Endothelial cell (in vitro differentiated cells): ENCODE data around the gene TRABD2A. TPM values are rescaled to one million over a fixed set of nuclear protein-coding genes. Genes with fewer than 3 reads are reported as not detected.
"Not testable (repeated sequence)": the region's sequence is repeated elsewhere in the genome, so short reads cannot be mapped to it uniquely, and the experiment has no call there.

ENCODE experiments used
- DNase-seq: peaks from one replicate; pipeline ENCODE4 v3.0.0; 2021; ENCODE audit warnings: low spot score
- H3K27ac Mint-ChIP-seq: one replicate; pipeline ENCODE4 v1.8.0; 2021; ENCODE audit warnings: mixed read lengths, inconsistent platforms; ENCODE audit not compliant: unreplicated experiment
- H3K27me3 Mint-ChIP-seq: one replicate; pipeline ENCODE4 v1.8.0; 2021; ENCODE audit warnings: mild to moderate bottlenecking, moderate library complexity, mixed read lengths, inconsistent platforms; ENCODE audit not compliant: unreplicated experiment
- H3K36me3 Mint-ChIP-seq: one replicate; pipeline ENCODE4 v1.8.0; 2021; ENCODE audit warnings: mild to moderate bottlenecking, low read depth, mixed read lengths, inconsistent platforms; ENCODE audit not compliant: unreplicated experiment
- H3K4me1 Mint-ChIP-seq: one replicate; pipeline ENCODE4 v1.8.0; 2021; ENCODE audit warnings: mild to moderate bottlenecking, mixed read lengths, inconsistent platforms; ENCODE audit not compliant: unreplicated experiment
- H3K4me3 Mint-ChIP-seq: one replicate; pipeline ENCODE4 v1.8.0; 2021; ENCODE audit warnings: mild to moderate bottlenecking, mixed read lengths, inconsistent platforms; ENCODE audit not compliant: unreplicated experiment
- H3K9me3 Mint-ChIP-seq: one replicate; pipeline ENCODE4 v1.8.0; 2021; ENCODE audit warnings: mixed read lengths, inconsistent platforms; ENCODE audit not compliant: unreplicated experiment
- total RNA-seq: library from RNA; stranded (reverse); fragmentation: NEBNext Ultra II Directional; extraction: Animal tissue kit (Norgen Biotek cat#: 25700); gene quantifications from one replicate; pipeline ENCODE4 v1.2.1, GENCODE V29; 2021; ENCODE audit not compliant: unreplicated experiment
- TF ChIP-seq, protein P1 (sequence below): fragments of 200-600 bp; sonication (generic); IDR thresholded peaks from one replicate; pipeline ENCODE4 v1.5.0; 2021; ENCODE audit warnings: antibody characterized with exemption; ENCODE audit not compliant: unreplicated experiment

Gene TRABD2A
- total RNA-seq, 1 donor from 2014 or later = 7.2 TPM

DNA sequence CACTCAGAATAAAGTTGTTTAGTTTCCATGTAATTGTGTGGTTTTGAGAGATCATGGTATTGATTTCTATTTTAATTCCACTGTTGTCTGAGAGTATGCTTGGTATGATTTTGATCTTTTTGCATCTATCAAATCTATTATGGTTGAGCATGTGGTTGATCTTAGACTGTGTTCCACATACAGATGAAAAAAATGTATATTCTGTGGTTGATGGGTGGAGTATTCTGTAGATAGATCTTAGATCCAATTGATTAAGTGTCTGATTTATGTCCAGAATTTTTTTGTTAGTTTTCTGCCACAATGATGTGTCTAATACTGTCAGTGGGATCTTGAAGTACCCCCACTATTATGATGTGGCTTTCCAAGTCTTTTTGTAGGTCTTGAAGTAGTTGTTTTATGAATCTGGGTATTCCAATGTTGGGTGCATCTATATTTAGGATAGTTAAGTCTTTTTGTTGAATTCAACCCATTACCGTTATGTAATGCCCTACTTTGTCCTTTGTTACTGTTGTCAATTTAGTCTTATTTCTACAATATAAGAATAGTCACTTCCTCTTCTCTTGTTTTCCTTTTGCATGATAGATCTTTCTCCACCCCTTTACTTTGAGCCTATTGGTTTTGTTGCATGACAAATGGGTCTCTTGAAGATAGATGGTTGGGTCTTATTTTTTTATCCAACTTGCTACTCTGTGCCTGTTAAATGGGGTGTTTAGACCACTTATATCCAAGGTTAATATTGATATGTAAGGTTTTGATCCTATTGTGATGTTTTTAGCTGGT, 101.8 kb downstream of the TRABD2A start:
- no peaks in the 10 kb centered on the region for H3K36me3 Mint-ChIP-seq
- H3K4me3 Mint-ChIP-seq = no peak overlapping the region
- peaks cover 4% of the 10 kb centered on the region for H3K9me3 Mint-ChIP-seq
- no peak overlapping the region for H3K27ac Mint-ChIP-seq
- H3K4me1 Mint-ChIP-seq = no peaks in the 10 kb centered on the region
- DNase-seq = no peak
- TF ChIP-seq, protein P1, sequence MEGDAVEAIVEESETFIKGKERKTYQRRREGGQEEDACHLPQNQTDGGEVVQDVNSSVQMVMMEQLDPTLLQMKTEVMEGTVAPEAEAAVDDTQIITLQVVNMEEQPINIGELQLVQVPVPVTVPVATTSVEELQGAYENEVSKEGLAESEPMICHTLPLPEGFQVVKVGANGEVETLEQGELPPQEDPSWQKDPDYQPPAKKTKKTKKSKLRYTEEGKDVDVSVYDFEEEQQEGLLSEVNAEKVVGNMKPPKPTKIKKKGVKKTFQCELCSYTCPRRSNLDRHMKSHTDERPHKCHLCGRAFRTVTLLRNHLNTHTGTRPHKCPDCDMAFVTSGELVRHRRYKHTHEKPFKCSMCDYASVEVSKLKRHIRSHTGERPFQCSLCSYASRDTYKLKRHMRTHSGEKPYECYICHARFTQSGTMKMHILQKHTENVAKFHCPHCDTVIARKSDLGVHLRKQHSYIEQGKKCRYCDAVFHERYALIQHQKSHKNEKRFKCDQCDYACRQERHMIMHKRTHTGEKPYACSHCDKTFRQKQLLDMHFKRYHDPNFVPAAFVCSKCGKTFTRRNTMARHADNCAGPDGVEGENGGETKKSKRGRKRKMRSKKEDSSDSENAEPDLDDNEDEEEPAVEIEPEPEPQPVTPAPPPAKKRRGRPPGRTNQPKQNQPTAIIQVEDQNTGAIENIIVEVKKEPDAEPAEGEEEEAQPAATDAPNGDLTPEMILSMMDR = no peak
- no peaks in the 10 kb centered on the region for H3K27me3 Mint-ChIP-seq

DNA sequence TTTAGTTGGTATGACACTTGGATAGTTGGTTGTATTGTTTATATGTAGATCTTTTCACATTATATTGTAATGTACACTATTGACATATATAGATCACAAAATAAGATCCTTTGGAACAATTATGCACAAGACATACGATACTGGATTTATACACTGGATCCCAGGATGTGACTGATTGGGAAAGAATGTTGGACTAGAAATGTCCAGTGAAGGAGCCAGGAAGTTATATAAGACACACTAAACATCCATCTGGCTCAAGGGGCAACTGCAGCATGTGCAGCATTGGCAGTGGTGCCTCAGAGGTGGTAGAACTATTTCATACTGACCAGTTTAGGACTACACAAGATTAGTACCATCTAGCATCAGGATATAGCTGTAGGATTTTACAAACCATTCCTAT, 104.9 kb downstream of the TRABD2A start:
- TF ChIP-seq, protein P1 = no peak
- no peaks in the 10 kb centered on the region for H3K4me1 Mint-ChIP-seq
- no peak for DNase-seq
- peaks cover 4% of the 10 kb centered on the region for H3K9me3 Mint-ChIP-seq
- no peak overlapping the region for H3K4me3 Mint-ChIP-seq
- H3K27ac Mint-ChIP-seq = no peak overlapping the region
- no peaks in the 10 kb centered on the region for H3K27me3 Mint-ChIP-seq
- no peaks in the 10 kb centered on the region for H3K36me3 Mint-ChIP-seq

GRCh38 chr2:84773562-84773961, 107.3 kb downstream of the TRABD2A start:
- H3K27ac Mint-ChIP-seq, DNase-seq, H3K4me3 Mint-ChIP-seq, H3K9me3 Mint-ChIP-seq, H3K4me1 Mint-ChIP-seq, H3K27me3 Mint-ChIP-seq, H3K36me3 Mint-ChIP-seq: not testable (repeated sequence)

Other genes starting within 250 kb of the TRABD2A start
- gene TMSB10, start 24.6 kb upstream of the TRABD2A start, total RNA-seq = 3,500 TPM
- gene KCMF1, start 90.1 kb upstream of the TRABD2A start, total RNA-seq = 84.6 TPM